Gastrocnemius medialis (tissue), 4 donors: Measurements from ENCODE around the gene PLPP2. TPM values are rescaled to one million over a fixed set of nuclear protein-coding genes. Genes with fewer than 3 reads are reported as not detected.

Experiments used
- ATAC-seq, 2 donors: fragments of 150-250 bp; one replicate each; pipeline ENCODE4 v1.9.1; 2016
- DNase-seq, 2 donors: peaks; one replicate each; pipeline ENCODE4 v3.0.0-alpha.2; 2019
- H3K27ac ChIP-seq, 4 donors: fragments of 200-600 bp; sonication (generic); 1 replicate in 1 of 4; 2 replicates in 3 of 4; pipeline ENCODE4 v1.5.1; 2016 to 2018; ENCODE audit warnings: mild to moderate bottlenecking in 2 of 4, moderate library complexity in 1 of 4
- H3K27me3 ChIP-seq, 3 donors: fragments of 200-600 bp; sonication (generic) in 2 of 3; 1 replicate in 1 of 3; 2 replicates in 2 of 3; pipeline versions ENCODE4 v1.5.1 to v1.6.0; 2016 to 2019; ENCODE audit warnings: mild to moderate bottlenecking in 1 of 3, moderate library complexity in 1 of 3
- H3K36me3 ChIP-seq, 2 donors: fragments of 200-600 bp; sonication (generic) in 1 of 2; one replicate each; pipeline ENCODE4 v1.5.1; 2017 to 2018
- H3K4me1 ChIP-seq, 2 donors: fragments of 200-600 bp; sonication (generic) in 1 of 2; one replicate each; pipeline ENCODE4 v1.5.1; 2016 to 2017; ENCODE audit warnings: mild to moderate bottlenecking in 2 of 2
- H3K4me3 ChIP-seq, 4 donors: fragments of 200-600 bp; sonication (generic) in 3 of 4; 1 replicate in 1 of 4; 2 replicates in 3 of 4; pipeline ENCODE4 v1.5.1; 2016 to 2019; ENCODE audit warnings: mild to moderate bottlenecking in 2 of 4
- H3K9me3 ChIP-seq, 3 donors: fragments of 200-600 bp; sonication (generic) in 2 of 3; 1 replicate in 1 of 3; 2 replicates in 2 of 3; pipeline ENCODE4 v1.5.1; 2016 to 2019
- POLR2A ChIP-seq, 2 donors: fragments of 450-650 bp; IDR thresholded peaks; one replicate each; pipeline ENCODE4 v1.6.1; 2017; ENCODE audit warnings: antibody characterized with exemption in 2 of 2, mild to moderate bottlenecking in 2 of 2, moderate library complexity in 2 of 2
- in situ Hi-C, 4 donors: fragments of 200-750 bp; cut with MboI; loops; one replicate each; pipeline versions ENCODE4 v1.15.0 to v1.8.0; 2017; ENCODE audit warnings: low sequenced_read_pairs in 4 of 4
- intact Hi-C: fragments of 100-400 bp; cut with DNase I; formaldehyde crosslinking; loops from one replicate; pipeline ENCODE4 v1.15.1; 2023; ENCODE audit warnings: low total_unique reads
- total RNA-seq, 4 donors: library from RNA; depleted of rRNA; stranded (reverse); fragments of >200 nt; gene quantifications; one replicate each; pipeline versions ENCODE4 v1.1.0 to v1.2.3, GENCODE V29; 2016
- TF ChIP-seq, protein P1 (sequence below), 5 experiments: fragments of 450-650 bp in 3 of 5; fragments of 200-600 bp in 2 of 5; sonication (generic) in 2 of 5; IDR thresholded peaks in 4 of 5; conservative IDR thresholded peaks in 1 of 5; 1 replicate in 4 of 5; 2 replicates in 1 of 5; pipeline ENCODE4 v1.5.1; 2016 to 2019; ENCODE audit warnings: antibody characterized with exemption in 5 of 5, mild to moderate bottlenecking in 3 of 5, moderate library complexity in 3 of 5

Gene PLPP2
- total RNA-seq, 4 donors from 2014 or later, result 0.64 to 1.2 (median 0.92) TPM; not detected in 1

DNA sequence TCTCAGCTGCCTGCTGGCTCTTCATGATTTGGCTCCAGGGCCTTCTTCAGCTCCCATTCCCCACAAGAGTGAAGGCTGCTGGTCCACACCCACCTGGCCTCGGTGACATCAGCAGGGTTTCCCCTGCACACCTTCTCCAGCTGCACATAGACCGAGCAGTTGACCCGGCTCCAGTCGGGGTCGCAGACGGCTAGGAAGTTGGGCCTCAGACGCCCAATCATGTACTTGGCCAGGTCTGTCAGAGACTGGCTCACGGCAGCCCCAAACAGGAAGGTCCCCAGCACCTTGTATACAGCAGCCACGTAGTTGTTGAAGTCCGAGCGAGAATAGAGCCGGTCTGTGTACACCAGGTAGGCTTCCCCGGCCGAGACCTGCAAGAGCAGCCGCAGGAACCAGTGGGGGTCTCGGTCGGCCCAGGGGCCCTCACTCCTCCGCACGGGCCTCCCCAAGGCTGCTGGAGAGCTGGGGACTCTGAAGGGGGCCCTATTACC, 3.8 kb downstream of the PLPP2 start:
- in situ Hi-C loops, result no loop called here
- intact Hi-C loops, result no loop called here
- peaks cover 19 to 35% (median 24%) of the 10 kb centered on the region in 3 donors for H3K27me3 ChIP-seq
- TF ChIP-seq, protein P1, sequence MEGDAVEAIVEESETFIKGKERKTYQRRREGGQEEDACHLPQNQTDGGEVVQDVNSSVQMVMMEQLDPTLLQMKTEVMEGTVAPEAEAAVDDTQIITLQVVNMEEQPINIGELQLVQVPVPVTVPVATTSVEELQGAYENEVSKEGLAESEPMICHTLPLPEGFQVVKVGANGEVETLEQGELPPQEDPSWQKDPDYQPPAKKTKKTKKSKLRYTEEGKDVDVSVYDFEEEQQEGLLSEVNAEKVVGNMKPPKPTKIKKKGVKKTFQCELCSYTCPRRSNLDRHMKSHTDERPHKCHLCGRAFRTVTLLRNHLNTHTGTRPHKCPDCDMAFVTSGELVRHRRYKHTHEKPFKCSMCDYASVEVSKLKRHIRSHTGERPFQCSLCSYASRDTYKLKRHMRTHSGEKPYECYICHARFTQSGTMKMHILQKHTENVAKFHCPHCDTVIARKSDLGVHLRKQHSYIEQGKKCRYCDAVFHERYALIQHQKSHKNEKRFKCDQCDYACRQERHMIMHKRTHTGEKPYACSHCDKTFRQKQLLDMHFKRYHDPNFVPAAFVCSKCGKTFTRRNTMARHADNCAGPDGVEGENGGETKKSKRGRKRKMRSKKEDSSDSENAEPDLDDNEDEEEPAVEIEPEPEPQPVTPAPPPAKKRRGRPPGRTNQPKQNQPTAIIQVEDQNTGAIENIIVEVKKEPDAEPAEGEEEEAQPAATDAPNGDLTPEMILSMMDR (IDR thresholded peaks at IDR 0.05 in 4 of 5, conservative IDR thresholded peaks at IDR 0.05 in 1 of 5), result no peak
- TF ChIP-seq POLR2A (IDR thresholded peaks at IDR 0.05), result no peak
- no peak overlapping the region for H3K27ac ChIP-seq
- no peak overlapping the region for H3K4me3 ChIP-seq
- no peak for DNase-seq
- no peaks in the 10 kb centered on the region for H3K9me3 ChIP-seq
- no peaks in the 10 kb centered on the region for H3K4me1 ChIP-seq
- no peaks in the 10 kb centered on the region for H3K36me3 ChIP-seq
- ATAC-seq, result no peak

DNA sequence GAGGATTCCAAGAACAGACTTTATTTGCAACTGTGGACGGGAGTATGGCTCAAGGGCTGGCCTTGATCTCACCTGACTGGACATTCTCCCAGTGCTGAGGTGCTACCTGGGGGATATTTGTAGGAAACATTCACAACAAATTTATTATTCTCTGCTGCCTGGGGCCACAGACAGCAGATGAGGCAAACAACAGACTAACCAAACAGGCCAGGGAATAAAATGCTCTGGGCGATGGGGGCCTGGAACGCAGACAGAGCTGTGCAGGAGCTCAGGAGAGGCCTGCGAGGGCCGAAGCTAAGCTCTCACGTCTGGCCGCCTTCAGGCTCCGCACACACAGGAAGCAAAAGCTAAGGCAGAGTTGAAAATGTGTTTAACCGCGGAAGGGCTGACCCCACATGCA, 7.8 kb downstream of the PLPP2 start:
- in situ Hi-C loops (no loop called here), intact Hi-C loops (no loop called here)
- DNase-seq (no peak), ATAC-seq (no peak)
- H3K4me1 ChIP-seq, result no peaks in the 10 kb centered on the region
- H3K4me3 ChIP-seq, result no peak overlapping the region
- no peaks in the 10 kb centered on the region for H3K36me3 ChIP-seq
- H3K9me3 ChIP-seq, result no peaks in the 10 kb centered on the region
- no peak overlapping the region for H3K27ac ChIP-seq
- TF ChIP-seq, protein P1 (IDR thresholded peaks at IDR 0.05 in 4 of 5, conservative IDR thresholded peaks at IDR 0.05 in 1 of 5), result no peak
- no peak for TF ChIP-seq POLR2A (IDR thresholded peaks at IDR 0.05)
- peaks cover 0 to 11% (median 6%) of the 10 kb centered on the region in 3 donors for H3K27me3 ChIP-seq

DNA sequence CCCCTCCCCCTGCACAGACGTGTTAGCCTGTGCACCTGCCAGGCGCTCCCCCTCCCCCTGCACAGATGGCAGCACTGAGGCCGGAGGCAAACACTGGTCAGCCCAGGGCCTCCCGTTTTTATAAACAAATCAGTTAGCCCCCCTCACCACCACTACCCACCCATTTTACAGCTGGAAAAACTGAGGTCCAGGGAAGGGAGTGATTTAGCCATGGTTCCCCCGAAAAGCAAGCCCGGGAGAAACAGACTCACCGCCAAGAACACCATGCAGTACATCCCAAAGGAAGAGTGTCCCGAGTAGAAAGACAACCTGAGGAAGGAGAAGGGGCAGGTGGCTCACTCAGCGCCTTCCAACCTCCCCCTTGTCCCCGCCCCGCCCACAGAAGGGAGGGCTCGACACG, 8.7 kb downstream of the PLPP2 start:
- Histone ChIP-seq H3K27ac (no peak overlapping the region), H3K27me3 (peaks cover 0 to 16% (median 12%) of the 10 kb centered on the region in 3 donors), H3K9me3 (no peaks in the 10 kb centered on the region), H3K4me1 (no peaks in the 10 kb centered on the region), H3K4me3 (no peak overlapping the region), H3K36me3 (no peaks in the 10 kb centered on the region)
- intact Hi-C loops, result no loop called here
- in situ Hi-C loops, result no loop called here
- ATAC-seq, result no peak
- DNase-seq, result no peak
- TF ChIP-seq, protein P1 (IDR thresholded peaks at IDR 0.05 in 4 of 5, conservative IDR thresholded peaks at IDR 0.05 in 1 of 5), result no peak
- TF ChIP-seq POLR2A (IDR thresholded peaks at IDR 0.05), result no peak

DNA sequence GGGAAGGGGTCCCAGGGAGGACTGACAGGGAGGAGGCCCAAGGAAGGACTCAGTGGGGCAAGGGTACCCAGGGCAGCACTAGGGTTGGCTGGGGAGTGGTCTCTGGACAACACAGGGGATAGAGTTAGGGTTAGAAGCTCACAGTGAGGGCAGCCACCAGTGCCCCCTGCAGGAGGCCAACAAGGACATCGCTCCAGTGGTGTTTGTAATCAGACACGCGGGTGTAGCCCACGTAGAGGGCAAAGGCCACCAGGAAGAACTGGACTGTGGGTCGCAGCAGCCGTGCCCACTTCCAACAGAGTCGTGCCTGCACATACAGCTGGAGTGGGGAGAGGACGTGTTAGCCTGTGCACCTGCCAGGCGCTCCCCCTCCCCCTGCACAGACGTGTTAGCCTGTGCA, 9.2 kb downstream of the PLPP2 start:
- H3K27ac ChIP-seq, result no peak overlapping the region
- DNase-seq, result no peak
- no peaks in the 10 kb centered on the region for H3K9me3 ChIP-seq
- H3K27me3 ChIP-seq, result peaks cover 2 to 21% (median 15%) of the 10 kb centered on the region in 3 donors
- in situ Hi-C loops (no loop called here), intact Hi-C loops (no loop called here)
- TF ChIP-seq, protein P1 (IDR thresholded peaks at IDR 0.05 in 4 of 5, conservative IDR thresholded peaks at IDR 0.05 in 1 of 5), result no peak
- no peak for TF ChIP-seq POLR2A (IDR thresholded peaks at IDR 0.05)
- ATAC-seq, result no peak
- no peak overlapping the region for H3K4me3 ChIP-seq
- no peaks in the 10 kb centered on the region for H3K4me1 ChIP-seq
- H3K36me3 ChIP-seq, result no peaks in the 10 kb centered on the region
